HG02642 (cell line): ENCODE results near the gene CKB.
"Not testable (repeated sequence)": the region's sequence is repeated elsewhere in the genome, so short reads cannot be mapped to it uniquely, and the experiment has no call there.

Experiments used
- ATAC-seq: cut with Tn5 transposase; IDR thresholded peaks from one replicate; pipeline ENCODE4 v1.9.1; 2021; ENCODE audit warnings: mild to moderate bottlenecking; ENCODE audit not compliant: unreplicated experiment, poor library complexity

CKB gene

DNA sequence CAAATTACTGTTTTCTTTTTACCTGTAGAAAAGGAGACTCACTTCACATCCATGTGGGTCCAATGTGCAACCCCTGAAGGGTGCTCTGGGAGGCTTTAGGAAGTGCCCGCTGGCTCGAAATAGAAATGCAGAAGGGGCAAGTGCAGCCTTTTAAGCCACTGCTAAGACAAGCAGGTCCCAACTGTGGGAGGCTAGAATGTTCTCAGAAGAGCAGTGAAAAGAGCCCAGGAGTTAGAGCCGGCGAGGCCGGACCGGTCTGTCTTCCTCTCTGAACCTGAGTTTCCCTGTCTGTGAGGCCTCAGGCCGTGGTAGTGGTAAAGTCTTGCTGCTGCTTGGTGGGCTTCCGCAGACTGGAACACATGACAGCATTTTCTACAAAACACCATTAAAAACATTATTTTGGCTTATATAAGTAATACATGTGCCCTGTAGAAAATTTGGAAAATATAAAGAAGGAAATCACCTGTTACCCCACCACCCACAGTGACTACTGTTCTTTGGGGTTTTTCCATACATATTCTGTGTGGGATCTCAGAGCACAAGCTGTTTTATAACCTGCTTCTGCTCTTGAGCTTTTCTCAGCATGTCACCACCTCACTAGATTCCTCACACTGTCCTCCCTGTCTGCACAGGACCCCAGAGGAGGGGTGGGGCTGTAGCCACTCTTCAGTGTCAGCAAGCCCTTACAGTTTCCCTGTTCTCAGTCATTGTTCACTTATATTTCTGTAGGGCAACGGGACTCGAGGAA lies 6.0 kb downstream of the CKB start:
- ATAC-seq: no peak

GRCh38 chr14:103514596-103515421 lies 7.8 kb downstream of the CKB start:
- ATAC-seq: no peak

GRCh38 chr14:103512701-103513611 lies 9.7 kb downstream of the CKB start:
- no peak for ATAC-seq

DNA sequence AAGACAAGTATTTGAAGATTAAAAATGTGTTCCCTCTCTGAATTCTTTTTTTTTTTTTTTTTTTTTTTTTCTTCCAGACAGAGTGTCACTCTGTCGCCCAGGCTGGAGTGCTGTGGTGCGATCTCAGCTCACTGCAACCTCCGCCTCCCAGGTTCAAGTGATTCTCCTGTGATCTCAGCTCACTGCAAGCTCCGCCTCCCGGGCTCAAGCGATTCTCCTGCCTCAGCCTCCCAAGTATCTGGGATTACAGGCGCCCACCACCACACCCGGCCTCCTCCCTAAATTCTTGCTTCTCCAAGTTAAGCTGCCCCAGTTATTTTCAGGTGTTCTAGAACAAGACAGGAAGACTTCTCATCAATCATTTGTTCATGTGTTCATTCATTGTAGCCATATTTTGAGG lies 10.4 kb downstream of the CKB start:
- not testable (repeated sequence) for ATAC-seq

GRCh38 chr14:103510724-103511693 lies 11.6 kb downstream of the CKB start:
- no peak for ATAC-seq

DNA sequence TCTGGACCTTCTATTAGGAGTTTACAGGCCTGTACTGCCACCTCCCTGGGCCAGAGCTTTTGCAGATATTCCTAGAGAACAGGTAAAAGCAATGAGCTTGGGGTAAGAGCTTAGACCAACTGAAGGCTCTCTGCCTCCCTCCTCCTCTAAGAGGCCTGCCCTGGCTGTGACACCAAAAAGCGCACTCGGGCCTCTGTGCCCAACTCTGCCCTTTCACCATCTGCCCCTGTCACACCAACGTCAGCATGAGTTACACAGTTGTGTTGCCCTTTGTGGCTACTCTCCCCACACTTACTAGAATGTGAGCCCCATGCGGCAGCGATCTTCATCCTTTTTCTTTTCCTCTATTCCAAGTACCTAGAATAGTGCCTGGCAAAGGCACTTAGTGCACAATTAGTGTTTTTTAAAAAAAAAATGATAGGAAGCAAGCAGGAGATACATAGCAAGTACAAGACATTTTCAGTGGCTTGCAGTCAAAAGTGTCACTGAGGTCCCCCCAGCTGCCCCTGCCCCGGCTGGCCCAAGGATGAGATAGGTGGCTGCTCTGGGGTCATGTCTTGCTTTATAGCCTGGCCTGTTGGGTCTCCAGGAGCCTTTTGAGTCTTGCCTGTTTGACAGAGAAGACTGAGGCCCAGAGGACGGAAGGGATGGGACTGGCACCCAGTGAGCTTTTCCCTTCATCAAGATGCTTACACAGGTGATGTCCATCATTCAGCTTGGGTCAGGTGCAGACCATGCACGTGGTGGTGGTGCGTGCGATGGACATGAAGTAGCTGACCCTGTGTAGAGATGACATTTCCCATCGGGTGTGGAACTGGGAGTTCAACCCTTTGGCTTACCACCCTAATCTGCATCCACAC lies 12.5 kb downstream of the CKB start:
- ATAC-seq: no peak

DNA sequence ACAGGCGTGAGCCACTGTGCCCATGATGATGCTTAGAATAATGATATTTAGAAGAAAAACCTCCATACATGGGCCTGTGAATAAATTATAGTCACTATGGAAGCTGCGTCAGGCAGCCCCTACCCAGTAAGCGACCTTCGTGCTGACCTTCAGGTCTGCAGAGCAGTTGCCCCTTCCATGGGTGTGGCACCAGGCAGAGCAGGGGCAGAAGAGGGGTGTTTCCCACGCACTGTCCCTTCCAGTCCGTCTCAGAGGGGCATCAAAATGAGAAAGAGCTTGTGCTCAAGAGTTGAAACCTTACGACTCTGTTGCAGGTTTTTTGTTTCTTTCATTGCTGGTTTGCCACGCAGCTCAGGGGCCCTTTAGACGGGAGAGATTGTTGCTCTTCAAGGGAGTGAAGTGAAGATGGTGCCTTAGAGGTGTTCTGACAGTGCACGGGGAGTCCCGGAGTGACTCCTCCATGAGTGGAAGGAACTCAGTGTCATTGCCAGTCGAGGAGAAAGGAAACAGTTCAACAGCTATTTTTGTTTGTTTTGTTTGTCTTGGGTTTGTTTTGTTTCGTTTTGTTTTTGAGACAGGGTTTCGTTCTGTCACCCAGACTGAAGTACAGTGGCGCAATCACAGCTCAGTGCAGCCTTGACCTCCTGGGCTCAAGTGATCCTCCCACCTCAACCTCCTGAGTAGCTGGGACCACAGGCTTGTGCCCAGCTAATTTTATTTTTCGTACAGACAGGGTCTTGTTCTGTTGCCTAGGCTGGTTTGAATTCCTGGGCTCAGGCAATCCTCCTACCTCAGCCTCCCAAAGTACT lies 13.9 kb downstream of the CKB start:
- ATAC-seq: no peak

DNA sequence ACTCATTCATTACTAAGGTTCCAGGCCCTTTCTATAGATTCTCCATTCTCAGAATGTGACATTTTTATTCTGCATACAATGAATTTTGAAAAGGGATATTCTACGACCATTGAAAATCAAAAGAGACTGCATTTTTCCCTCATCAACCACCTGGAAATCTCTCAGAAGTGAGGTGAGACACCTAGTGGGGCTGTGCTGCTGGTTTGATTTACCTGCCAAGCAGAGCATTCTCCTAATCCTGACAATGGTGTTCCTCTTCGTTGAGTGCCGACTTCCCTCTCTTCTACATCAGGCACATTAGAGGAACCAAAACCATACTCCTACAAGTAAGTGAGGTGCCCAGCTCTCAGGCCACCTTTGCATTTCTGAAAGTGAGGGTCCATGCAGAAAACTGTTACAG lies 14.9 kb downstream of the CKB start:
- ATAC-seq: no peak

GRCh38 chr14:103504991-103505565 lies 17.6 kb downstream of the CKB start:
- no peak for ATAC-seq

GRCh38 chr14:103503296-103503695 lies 19.3 kb downstream of the CKB start:
- no peak for ATAC-seq

DNA sequence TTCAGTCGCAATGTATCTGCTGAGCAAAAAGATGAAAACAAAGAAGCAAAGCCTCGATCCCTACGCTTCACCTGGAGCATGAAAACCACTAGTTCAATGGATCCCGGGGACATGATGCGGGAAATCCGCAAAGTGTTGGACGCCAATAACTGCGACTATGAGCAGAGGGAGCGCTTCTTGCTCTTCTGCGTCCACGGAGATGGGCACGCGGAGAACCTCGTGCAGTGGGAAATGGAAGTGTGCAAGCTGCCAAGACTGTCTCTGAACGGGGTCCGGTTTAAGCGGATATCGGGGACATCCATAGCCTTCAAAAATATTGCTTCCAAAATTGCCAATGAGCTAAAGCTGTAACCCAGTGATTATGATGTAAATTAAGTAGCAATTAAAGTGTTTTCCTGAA lies 19.8 kb downstream of the CKB start:
- no peak for ATAC-seq

DNA sequence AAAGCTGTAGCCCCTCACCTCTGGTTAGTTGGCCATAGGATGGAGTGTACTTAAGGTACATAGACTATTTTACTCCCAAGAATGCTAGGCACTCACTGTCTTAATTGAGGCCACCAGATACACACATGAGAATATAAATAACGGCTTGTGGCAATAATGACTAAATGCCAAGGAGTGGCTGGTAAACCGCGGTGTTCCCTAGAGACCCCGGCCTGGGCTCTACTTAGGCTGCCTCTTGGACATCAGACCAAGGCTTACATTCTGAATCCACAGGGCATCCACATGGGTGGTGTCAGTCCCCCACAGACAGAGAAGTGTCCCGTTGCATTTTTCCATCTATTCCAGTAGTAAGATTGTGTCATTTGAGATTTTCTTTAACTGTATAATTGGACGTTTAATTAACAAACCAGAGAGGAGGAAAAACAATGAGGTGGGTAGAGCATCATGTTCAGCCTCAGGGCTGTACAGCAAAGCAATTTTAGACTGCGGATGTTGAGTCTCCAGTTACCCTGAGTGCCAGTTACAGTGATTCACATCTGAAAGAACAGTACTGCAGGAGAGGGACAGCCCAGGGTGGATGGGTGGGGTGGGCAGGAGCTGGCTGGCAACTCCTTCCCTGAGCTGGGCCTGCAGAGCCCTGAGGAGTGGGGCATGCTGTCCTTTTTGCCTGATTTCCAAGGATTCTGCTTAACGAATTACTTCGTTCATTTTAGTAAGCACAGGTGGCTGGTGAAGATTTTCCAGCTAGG lies 20.5 kb downstream of the CKB start:
- ATAC-seq: no peak

DNA sequence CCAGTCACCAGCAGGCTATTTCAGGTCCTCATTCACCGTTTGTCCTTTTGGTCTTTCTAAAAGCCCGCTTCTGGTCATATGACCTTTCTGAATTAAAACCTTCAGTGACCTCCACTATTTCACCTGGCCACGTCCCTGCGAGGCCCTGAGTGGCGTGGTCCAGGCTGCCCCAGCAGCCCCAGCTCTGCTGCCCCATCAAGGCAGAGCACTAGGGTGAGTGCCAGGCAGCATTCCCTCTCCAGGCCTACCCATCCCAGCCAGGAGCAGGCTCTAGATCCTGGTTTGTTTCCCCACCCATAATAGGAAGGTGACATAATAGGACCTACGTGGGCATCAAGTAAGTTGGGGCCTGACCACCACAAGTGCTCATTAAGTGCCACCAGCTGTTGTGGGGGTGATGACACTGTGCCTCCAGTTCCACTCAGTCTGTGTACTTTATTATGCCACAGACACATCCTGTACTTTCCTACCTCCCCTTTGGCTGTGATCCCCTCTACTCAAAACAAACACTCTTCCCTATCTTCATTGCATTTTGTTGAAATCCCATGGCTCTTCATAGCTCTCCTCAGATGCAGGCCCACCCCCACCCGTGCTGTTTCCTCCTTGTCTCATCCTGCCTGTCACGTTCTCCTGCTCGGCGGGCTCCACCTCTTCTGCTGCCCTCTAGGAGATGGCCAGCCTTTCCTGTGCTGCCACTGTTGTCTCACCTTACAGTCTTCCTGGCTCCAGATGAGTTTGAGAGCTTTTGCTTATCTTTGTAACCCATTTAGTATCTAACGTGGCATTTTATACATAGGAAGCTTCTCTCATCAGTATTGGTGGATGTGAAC lies 21.4 kb downstream of the CKB start:
- no peak for ATAC-seq

GRCh38 chr14:103500148-103500990 lies 22.3 kb downstream of the CKB start:
- no peak for ATAC-seq

DNA sequence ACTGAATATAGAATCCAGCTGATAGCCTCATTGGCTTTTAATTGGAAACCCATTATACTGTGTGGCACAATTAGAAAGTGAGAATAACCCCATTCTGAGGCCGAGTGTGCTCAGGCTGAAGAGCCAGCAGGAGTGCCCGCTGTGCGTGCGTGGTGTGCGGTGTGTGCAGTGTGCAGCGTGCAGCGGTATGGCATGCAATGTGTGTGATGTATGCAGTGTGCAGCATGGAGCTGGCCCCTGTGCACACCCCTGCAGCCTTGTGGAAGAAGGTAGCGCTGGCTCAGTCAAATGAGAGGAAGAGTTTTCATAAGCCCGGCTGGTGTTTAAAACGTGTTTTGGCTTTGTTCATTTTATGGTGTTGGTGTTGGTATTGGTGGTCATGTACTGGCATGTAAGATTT lies 22.9 kb downstream of the CKB start:
- no peak for ATAC-seq
